ENCODE results near the gene MACROH2A1. TPM values are rescaled to one million over a fixed set of nuclear protein-coding genes. Genes with fewer than 3 reads are reported as not detected.

MACROH2A1 gene
- polyA plus RNA-seq, 2 of the 4 experiments (the other 2 are of a cell fraction): 158 to 172 TPM

DNA sequence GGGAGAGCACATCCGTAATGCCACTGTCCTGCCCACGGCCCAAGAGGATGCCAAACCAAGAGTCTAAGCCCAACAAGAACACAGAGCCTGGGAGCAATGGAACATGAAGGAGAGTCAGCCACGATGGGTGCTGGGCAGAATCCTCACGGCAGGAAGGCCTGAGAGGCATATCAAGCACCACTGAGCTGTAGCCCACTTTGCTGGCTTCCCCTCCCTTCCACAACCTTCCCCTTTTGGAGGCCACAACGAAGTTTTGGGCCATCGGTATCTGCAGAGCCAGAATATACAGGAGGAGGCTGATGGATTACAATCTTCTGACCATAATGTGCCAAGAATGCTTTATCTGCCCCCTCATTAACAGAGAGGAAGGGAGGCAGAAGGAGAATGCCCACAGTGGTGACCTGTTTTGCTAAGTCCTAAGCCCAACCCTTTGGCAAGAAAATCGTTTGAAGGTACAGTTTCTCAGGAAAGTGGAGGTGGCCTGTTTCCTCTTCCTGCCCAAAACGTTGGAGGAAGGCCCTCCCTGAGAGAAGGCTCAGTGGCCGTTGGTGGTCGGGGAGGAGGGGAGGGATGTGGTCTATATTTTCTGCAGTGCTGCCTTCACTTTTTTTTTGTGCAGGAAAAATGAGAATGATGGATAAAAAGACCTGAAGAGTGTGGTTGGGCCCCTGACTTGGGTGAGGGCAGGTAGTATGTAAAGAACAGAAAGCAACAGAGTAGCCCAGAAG lies 26.2 kb downstream of the MACROH2A1 start:
- no peak for FAIRE-seq
- H3K4me2 ChIP-seq: no peak overlapping the region
- peak overlapping the region in 1 of 2 experiments; percentile 52; a peak in 2 of 6 replicates for H3K27ac ChIP-seq
- peaks cover 15% of the 10 kb centered on the region for H3K4me1 ChIP-seq
- ChIA-PET POLR2A (no interaction called here), CTCF (interaction anchor here (0.8 to 1.4 kb wide), 2 partner anchors 10 to 85 kb away, joined by 3 read pairs; no protein-coding TSS in a partner anchor)
- no peak overlapping the region for H3K4me3 ChIP-seq
- no peak for ATAC-seq
- WGBS (ENCODE audit: missing lambda C conversion rate): 83% methylated on average over 10 of the region's 10 CpGs
- no peak for DNase-seq (ENCODE audit: low read depth in 1 of 2, low spot score in 1 of 2)
- TF ChIP-seq HOXA7 (CRISPR knock-in tag; IDR thresholded peaks at IDR 0.05): no peak
- no peak for TF ChIP-seq MYC (IDR thresholded peaks at IDR 0.05; ENCODE audit: borderline replicate concordance, low read length)
- TF ChIP-seq HOXB13 (CRISPR knock-in tag; IDR thresholded peaks at IDR 0.05; ENCODE audit: low read depth): no peak
- TF ChIP-seq, protein P1, sequence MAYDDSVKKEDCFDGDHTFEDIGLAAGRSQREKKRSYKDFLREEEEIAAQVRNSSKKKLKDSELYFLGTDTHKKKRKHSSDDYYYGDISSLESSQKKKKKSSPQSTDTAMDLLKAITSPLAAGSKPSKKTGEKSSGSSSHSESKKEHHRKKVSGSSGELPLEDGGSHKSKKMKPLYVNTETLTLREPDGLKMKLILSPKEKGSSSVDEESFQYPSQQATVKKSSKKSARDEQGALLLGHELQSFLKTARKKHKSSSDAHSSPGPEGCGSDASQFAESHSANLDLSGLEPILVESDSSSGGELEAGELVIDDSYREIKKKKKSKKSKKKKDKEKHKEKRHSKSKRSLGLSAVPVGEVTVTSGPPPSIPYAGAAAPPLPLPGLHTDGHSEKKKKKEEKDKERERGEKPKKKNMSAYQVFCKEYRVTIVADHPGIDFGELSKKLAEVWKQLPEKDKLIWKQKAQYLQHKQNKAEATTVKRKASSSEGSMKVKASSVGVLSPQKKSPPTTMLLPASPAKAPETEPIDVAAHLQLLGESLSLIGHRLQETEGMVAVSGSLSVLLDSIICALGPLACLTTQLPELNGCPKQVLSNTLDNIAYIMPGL (CRISPR knock-in tag; IDR thresholded peaks at IDR 0.05; ENCODE audit: borderline replicate concordance): no peak
- TF ChIP-seq BHLHE40 (IDR thresholded peaks at IDR 0.05; ENCODE audit: low read depth, low read length): no peak
- TF ChIP-seq EHMT2 (IDR thresholded peaks at IDR 0.05; ENCODE audit: low read depth): no peak
- no peak for TF ChIP-seq ZSCAN20 (CRISPR knock-in tag; IDR thresholded peaks at IDR 0.05)
- no peaks in the 10 kb centered on the region for H3K9me3 ChIP-seq

DNA sequence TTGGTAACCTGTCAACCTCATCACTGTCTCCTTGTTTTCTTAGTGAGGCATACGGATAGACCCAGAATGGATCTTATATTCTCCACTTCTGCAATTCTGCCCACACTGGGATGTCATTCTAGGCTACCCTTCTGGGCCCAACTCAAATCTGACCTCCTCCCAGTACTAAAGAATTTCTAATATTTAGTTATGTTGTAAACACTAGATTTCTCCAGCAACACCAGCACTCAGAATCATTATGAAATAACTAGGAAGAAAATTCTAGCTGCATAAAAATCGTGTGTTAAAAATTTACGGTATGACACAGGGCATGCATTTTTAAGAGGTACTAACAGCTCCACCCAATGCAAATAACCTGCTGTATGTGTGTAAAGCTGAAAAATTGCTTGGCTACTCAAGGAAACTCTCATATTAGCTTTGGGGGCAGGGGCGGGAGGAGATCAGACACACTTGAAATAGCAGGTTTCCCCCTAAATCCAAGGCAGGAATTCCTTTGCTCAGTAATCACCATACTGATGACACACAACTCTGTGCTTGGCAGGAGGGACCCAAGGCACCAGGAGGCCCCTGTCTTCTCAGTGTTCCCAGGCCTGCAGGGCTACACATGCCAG lies 27.3 kb downstream of the MACROH2A1 start:
- peak in 1 of 2 experiments; percentile 68; a peak in 3 of 6 replicates for ATAC-seq
- Histone ChIP-seq H3K9me3 (no peaks in the 10 kb centered on the region), H3K4me2 (peak overlapping the region; percentile 14; the same call in 1 of the 3 replicates), H3K4me3 (no peak overlapping the region), H3K27ac (peak overlapping the region in 1 of 2 experiments; percentile 52; a peak in 2 of 6 replicates), H3K4me1 (peaks cover 15% of the 10 kb centered on the region)
- POLR2A ChIA-PET: no interaction called here
- no peak for FAIRE-seq
- 61% methylated on average over 4 of the region's 4 CpGs for WGBS (ENCODE audit: missing lambda C conversion rate)
- TF ChIP-seq, protein P2, sequence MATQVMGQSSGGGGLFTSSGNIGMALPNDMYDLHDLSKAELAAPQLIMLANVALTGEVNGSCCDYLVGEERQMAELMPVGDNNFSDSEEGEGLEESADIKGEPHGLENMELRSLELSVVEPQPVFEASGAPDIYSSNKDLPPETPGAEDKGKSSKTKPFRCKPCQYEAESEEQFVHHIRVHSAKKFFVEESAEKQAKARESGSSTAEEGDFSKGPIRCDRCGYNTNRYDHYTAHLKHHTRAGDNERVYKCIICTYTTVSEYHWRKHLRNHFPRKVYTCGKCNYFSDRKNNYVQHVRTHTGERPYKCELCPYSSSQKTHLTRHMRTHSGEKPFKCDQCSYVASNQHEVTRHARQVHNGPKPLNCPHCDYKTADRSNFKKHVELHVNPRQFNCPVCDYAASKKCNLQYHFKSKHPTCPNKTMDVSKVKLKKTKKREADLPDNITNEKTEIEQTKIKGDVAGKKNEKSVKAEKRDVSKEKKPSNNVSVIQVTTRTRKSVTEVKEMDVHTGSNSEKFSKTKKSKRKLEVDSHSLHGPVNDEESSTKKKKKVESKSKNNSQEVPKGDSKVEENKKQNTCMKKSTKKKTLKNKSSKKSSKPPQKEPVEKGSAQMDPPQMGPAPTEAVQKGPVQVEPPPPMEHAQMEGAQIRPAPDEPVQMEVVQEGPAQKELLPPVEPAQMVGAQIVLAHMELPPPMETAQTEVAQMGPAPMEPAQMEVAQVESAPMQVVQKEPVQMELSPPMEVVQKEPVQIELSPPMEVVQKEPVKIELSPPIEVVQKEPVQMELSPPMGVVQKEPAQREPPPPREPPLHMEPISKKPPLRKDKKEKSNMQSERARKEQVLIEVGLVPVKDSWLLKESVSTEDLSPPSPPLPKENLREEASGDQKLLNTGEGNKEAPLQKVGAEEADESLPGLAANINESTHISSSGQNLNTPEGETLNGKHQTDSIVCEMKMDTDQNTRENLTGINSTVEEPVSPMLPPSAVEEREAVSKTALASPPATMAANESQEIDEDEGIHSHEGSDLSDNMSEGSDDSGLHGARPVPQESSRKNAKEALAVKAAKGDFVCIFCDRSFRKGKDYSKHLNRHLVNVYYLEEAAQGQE (IDR thresholded peaks at IDR 0.05): no peak
- TF ChIP-seq, protein P3, sequence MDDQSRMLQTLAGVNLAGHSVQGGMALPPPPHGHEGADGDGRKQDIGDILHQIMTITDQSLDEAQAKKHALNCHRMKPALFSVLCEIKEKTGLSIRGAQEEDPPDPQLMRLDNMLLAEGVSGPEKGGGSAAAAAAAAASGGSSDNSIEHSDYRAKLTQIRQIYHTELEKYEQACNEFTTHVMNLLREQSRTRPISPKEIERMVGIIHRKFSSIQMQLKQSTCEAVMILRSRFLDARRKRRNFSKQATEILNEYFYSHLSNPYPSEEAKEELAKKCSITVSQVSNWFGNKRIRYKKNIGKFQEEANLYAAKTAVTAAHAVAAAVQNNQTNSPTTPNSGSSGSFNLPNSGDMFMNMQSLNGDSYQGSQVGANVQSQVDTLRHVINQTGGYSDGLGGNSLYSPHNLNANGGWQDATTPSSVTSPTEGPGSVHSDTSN (IDR thresholded peaks at IDR 0.05): no peak
- TF ChIP-seq FOXS1 (CRISPR knock-in tag; IDR thresholded peaks at IDR 0.05): no peak
- CTCF ChIA-PET: interaction anchor here (0.8 to 1.4 kb wide), 2 partner anchors 11 to 86 kb away, joined by 3 read pairs; no protein-coding TSS in a partner anchor
- DNase-seq (ENCODE audit: low read depth in 1 of 2, low spot score in 1 of 2): peak in 1 of 2 experiments; percentile 24

DNA sequence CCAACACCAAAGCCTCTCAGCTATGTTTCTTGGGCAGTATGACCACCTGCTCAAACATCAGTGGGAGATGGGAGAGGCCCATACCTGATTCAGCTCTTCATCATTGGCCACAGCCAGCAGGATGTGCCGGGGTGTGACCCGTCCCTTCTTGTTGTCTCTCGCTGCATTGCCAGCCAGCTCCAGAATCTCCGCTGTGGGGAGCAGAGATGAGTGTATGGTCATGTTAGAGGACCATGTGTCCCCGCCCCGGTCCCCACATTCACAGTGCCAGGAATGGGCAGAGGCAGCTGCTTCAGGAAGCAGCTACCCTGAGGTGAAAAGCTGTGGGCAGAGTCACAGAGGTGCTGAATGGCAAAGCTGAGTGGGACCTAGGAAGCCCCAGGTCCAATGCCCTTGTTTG lies 29.1 kb downstream of the MACROH2A1 start:
- POLR2A ChIA-PET: no interaction called here
- WGBS (ENCODE audit: missing lambda C conversion rate): 98% methylated on average over 6 of the region's 6 CpGs

More for the DNA sequence above, 29.1 kb downstream of the MACROH2A1 start:
- TF ChIP-seq, protein P4, sequence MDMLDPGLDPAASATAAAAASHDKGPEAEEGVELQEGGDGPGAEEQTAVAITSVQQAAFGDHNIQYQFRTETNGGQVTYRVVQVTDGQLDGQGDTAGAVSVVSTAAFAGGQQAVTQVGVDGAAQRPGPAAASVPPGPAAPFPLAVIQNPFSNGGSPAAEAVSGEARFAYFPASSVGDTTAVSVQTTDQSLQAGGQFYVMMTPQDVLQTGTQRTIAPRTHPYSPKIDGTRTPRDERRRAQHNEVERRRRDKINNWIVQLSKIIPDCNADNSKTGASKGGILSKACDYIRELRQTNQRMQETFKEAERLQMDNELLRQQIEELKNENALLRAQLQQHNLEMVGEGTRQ (IDR thresholded peaks at IDR 0.05): no peak
- no peak for TF ChIP-seq HEYL (CRISPR knock-in tag; IDR thresholded peaks at IDR 0.05)
- Histone ChIP-seq H3K4me1 (peaks cover 15% of the 10 kb centered on the region), H3K9me3 (no peaks in the 10 kb centered on the region), H3K27ac (no peak overlapping the region), H3K4me2 (no peak overlapping the region), H3K4me3 (no peak overlapping the region)
- FAIRE-seq (no peak), ATAC-seq (no peak), DNase-seq (ENCODE audit: low read depth in 1 of 2, low spot score in 1 of 2) (no peak)
- CTCF ChIA-PET: interaction anchor here (1.2 to 1.5 kb wide), 2 partner anchors 13 to 453 kb away, joined by 3 to 4 read pairs; no protein-coding TSS in a partner anchor
